Activated CD4-positive, alpha-beta T cell treated with anti-CD3 and anti-CD28 coated beads for 36 hours (primary cell): ENCODE measurements around the gene C16orf74. TPM values are rescaled to one million over a fixed set of nuclear protein-coding genes. Genes with fewer than 3 reads are reported as not detected.

Source experiments
- ATAC-seq: fragments of 200-7000 bp; cut with Tn5 transposase; one replicate; pipeline ENCODE4 v1.10.0; 2021; ENCODE audit warnings: mild to moderate bottlenecking, moderate library complexity
- CTCF ChIA-PET: fragments of 350-600 bp; sonication (Branson Sonifier 250); formaldehyde crosslinking; loops from one replicate; lab custom pipeline; 2021; ENCODE audit warnings: antibody characterized with exemption; lab: Charles Lee
- POLR2A ChIA-PET: fragments of 350-600 bp; sonication (Branson Sonifier 250); formaldehyde crosslinking; loops from one replicate; lab custom pipeline; 2021; ENCODE audit warnings: antibody characterized with exemption, inconsistent platforms; lab: Charles Lee
- DNase-seq: peaks from one replicate; pipeline ENCODE4 v3.0.0-alpha.2; 2020
- H3K27ac Mint-ChIP-seq: one replicate; pipeline ENCODE4 v1.8.0; 2021; ENCODE audit warnings: mixed read lengths
- H3K27me3 Mint-ChIP-seq: one replicate; pipeline ENCODE4 v1.8.0; 2021; ENCODE audit warnings: mixed read lengths
- H3K36me3 Mint-ChIP-seq: one replicate; pipeline ENCODE4 v1.8.0; 2021; ENCODE audit warnings: low read depth, mixed read lengths
- H3K4me1 Mint-ChIP-seq: one replicate; pipeline ENCODE4 v1.8.0; 2021; ENCODE audit warnings: mixed read lengths
- H3K4me3 Mint-ChIP-seq: one replicate; pipeline ENCODE4 v1.8.0; 2021; ENCODE audit warnings: mild to moderate bottlenecking, moderate library complexity, mixed read lengths
- H3K9me3 Mint-ChIP-seq: one replicate; pipeline ENCODE4 v1.8.0; 2021; ENCODE audit warnings: low read depth, mixed read lengths
- intact Hi-C, 2 experiments: fragments of 100-400 bp; cut with DNase I in 1 of 2; cut with micrococcal nuclease in 1 of 2; formaldehyde crosslinking; loops; one replicate each; pipeline versions ENCODE4 v1.14.2 to v1.15.1; 2022 to 2024; cut with DNase I, micrococcal nuclease
- total RNA-seq, 2 experiments: library from RNA; stranded (reverse); gene quantifications; one replicate each; pipeline ENCODE4 v1.2.3, GENCODE V29; 2021

C16orf74 gene
- total RNA-seq, 2 experiments from 2014 or later, result 0.23 to 0.25 TPM

- no peak for ATAC-seq
Measured at GRCh38 chr16:85706449-85707034, 44.4 kb downstream of the C16orf74 start.

GRCh38 chr16:85704900-85705846, 45.7 kb downstream of the C16orf74 start:
- Mint-ChIP-seq H3K36me3 (no peaks in the 10 kb centered on the region), H3K4me3 (no peak overlapping the region), H3K4me1 (no peaks in the 10 kb centered on the region), H3K27ac (no peak overlapping the region), H3K9me3 (no peaks in the 10 kb centered on the region), H3K27me3 (no peaks in the 10 kb centered on the region)
- no peak for ATAC-seq
- intact Hi-C loops, result no loop called here
- POLR2A ChIA-PET, result no interaction called here
- CTCF ChIA-PET, result interaction anchor here (0.6 to 1.2 kb wide), 2 partner anchors 12 to 1778 kb away, joined by 3 read pairs; no protein-coding TSS in a partner anchor
- no peak for DNase-seq

More at GRCh38 chr16:85706449-85707034, 44.4 kb downstream of the C16orf74 start:
- H3K9me3 Mint-ChIP-seq, result no peaks in the 10 kb centered on the region
- H3K27ac Mint-ChIP-seq, result no peak overlapping the region
- CTCF ChIA-PET, result interaction anchor here (0.7 kb wide), 1 partner anchor 47 kb away, joined by 3 read pairs; no protein-coding TSS in a partner anchor
- no peaks in the 10 kb centered on the region for H3K36me3 Mint-ChIP-seq
- H3K4me1 Mint-ChIP-seq, result no peaks in the 10 kb centered on the region
- no peak for DNase-seq
- POLR2A ChIA-PET, result interaction anchor here (0.6 kb wide), 1 partner anchor 11 kb away, joined by 3 read pairs; no protein-coding TSS in a partner anchor
- no peak overlapping the region for H3K4me3 Mint-ChIP-seq
- H3K27me3 Mint-ChIP-seq, result no peaks in the 10 kb centered on the region
- intact Hi-C loops, result no loop called here

GRCh38 chr16:85704011-85704410, 46.9 kb downstream of the C16orf74 start:
- H3K36me3 Mint-ChIP-seq, result no peaks in the 10 kb centered on the region
- intact Hi-C loops, result no loop called here
- H3K4me3 Mint-ChIP-seq, result no peak overlapping the region
- ChIA-PET CTCF (no interaction called here), POLR2A (no interaction called here)
- ATAC-seq, result no peak
- no peaks in the 10 kb centered on the region for H3K4me1 Mint-ChIP-seq
- DNase-seq, result no peak
- H3K9me3 Mint-ChIP-seq, result no peaks in the 10 kb centered on the region
- H3K27me3 Mint-ChIP-seq, result no peaks in the 10 kb centered on the region
- no peak overlapping the region for H3K27ac Mint-ChIP-seq

- Mint-ChIP-seq H3K4me1 (no peaks in the 10 kb centered on the region), H3K27ac (no peak overlapping the region), H3K36me3 (no peaks in the 10 kb centered on the region), H3K4me3 (no peak overlapping the region), H3K27me3 (peaks cover 5% of the 10 kb centered on the region), H3K9me3 (no peaks in the 10 kb centered on the region)
- no peak for DNase-seq
- POLR2A ChIA-PET, result no interaction called here
- CTCF ChIA-PET, result no interaction called here
- intact Hi-C loops, result no loop called here
- no peak for ATAC-seq
Measured at GRCh38 chr16:85699628-85700027, 51.3 kb downstream of the C16orf74 start.

- Mint-ChIP-seq H3K4me1 (no peaks in the 10 kb centered on the region), H3K36me3 (no peaks in the 10 kb centered on the region), H3K9me3 (no peaks in the 10 kb centered on the region), H3K27me3 (peaks cover 5% of the 10 kb centered on the region), H3K27ac (no peak overlapping the region), H3K4me3 (no peak overlapping the region)
- intact Hi-C loops, result no loop called here
- CTCF ChIA-PET, result no interaction called here
- POLR2A ChIA-PET, result no interaction called here
- ATAC-seq (no peak), DNase-seq (no peak)
Measured at GRCh38 chr16:85698935-85699558, 51.8 kb downstream of the C16orf74 start.

GRCh38 chr16:85698459-85698891, 52.4 kb downstream of the C16orf74 start:
- Mint-ChIP-seq H3K27ac (no peak overlapping the region), H3K4me1 (no peaks in the 10 kb centered on the region), H3K36me3 (no peaks in the 10 kb centered on the region), H3K9me3 (no peaks in the 10 kb centered on the region), H3K4me3 (no peak overlapping the region), H3K27me3 (peaks cover 5% of the 10 kb centered on the region)
- CTCF ChIA-PET, result interaction anchor here (0.6 kb wide), 1 partner anchor 267 kb away, joined by 3 read pairs; no protein-coding TSS in a partner anchor
- POLR2A ChIA-PET, result no interaction called here
- intact Hi-C loops, result no loop called here
- DNase-seq, result no peak
- ATAC-seq, result no peak

- intact Hi-C loops, result no loop called here
- Mint-ChIP-seq H3K4me1 (no peaks in the 10 kb centered on the region), H3K9me3 (no peaks in the 10 kb centered on the region), H3K4me3 (no peak overlapping the region), H3K27ac (no peak overlapping the region), H3K27me3 (peaks cover 7% of the 10 kb centered on the region), H3K36me3 (no peaks in the 10 kb centered on the region)
- no peak for ATAC-seq
- ChIA-PET CTCF (no interaction called here), POLR2A (interaction anchor here (0.8 kb wide), 1 partner anchor 85 kb away, joined by 3 read pairs; the partner anchor contains the start of gene GSE1)
- no peak for DNase-seq
Measured at GRCh38 chr16:85697431-85697830, 53.5 kb downstream of the C16orf74 start.

GRCh38 chr16:85696781-85697180, 54.1 kb downstream of the C16orf74 start:
- CTCF ChIA-PET, result no interaction called here

GRCh38 chr16:85695196-85696128, 55.4 kb downstream of the C16orf74 start:
- ChIA-PET POLR2A (no interaction called here), CTCF (interaction anchor here (0.7 kb wide), 1 partner anchor 22 kb away, joined by 3 read pairs; no protein-coding TSS in a partner anchor)
- intact Hi-C loops, result no loop called here
- Mint-ChIP-seq H3K4me1 (no peaks in the 10 kb centered on the region), H3K36me3 (no peaks in the 10 kb centered on the region), H3K27ac (no peak overlapping the region), H3K9me3 (no peaks in the 10 kb centered on the region), H3K27me3 (peaks cover 9% of the 10 kb centered on the region), H3K4me3 (no peak overlapping the region)
- ATAC-seq, result no peak
- no peak for DNase-seq

More at GRCh38 chr16:85696781-85697180, 54.1 kb downstream of the C16orf74 start:
- no peaks in the 10 kb centered on the region for H3K36me3 Mint-ChIP-seq
- peaks cover 8% of the 10 kb centered on the region for H3K27me3 Mint-ChIP-seq
- H3K4me3 Mint-ChIP-seq, result no peak overlapping the region
- ATAC-seq (no peak), DNase-seq (no peak)
- intact Hi-C loops, result no loop called here
- no peaks in the 10 kb centered on the region for H3K4me1 Mint-ChIP-seq
- no peak overlapping the region for H3K27ac Mint-ChIP-seq
- H3K9me3 Mint-ChIP-seq, result no peaks in the 10 kb centered on the region
- POLR2A ChIA-PET, result no interaction called here

GRCh38 chr16:85690469-85691064, 60.3 kb downstream of the C16orf74 start:
- POLR2A ChIA-PET, result no interaction called here
- Mint-ChIP-seq H3K27me3 (peaks cover 7% of the 10 kb centered on the region), H3K9me3 (no peaks in the 10 kb centered on the region), H3K27ac (no peak overlapping the region), H3K4me1 (peaks cover 18% of the 10 kb centered on the region), H3K36me3 (peaks cover 22% of the 10 kb centered on the region), H3K4me3 (no peak overlapping the region)
- intact Hi-C loops, result no loop called here
- ATAC-seq (no peak), DNase-seq (no peak)
- CTCF ChIA-PET, result interaction anchor here (0.7 to 2.3 kb wide), 4 partner anchors 28 to 75 kb away, joined by 3 to 8 read pairs (median 3); no protein-coding TSS in a partner anchor
